ENCODE measurements around the gene GPC5. TPM values are rescaled to one million over a fixed set of nuclear protein-coding genes. Genes with fewer than 3 reads are reported as not detected.

The GPC5 gene
- total RNA-seq, 1 experiment from 2014 or later, result 0.15 TPM

- Histone ChIP-seq H4K8ac (replicated peaks; ENCODE audit: insufficient read length, low read depth, low read length) (no peak overlapping the region), H3K23me2 (ENCODE audit: insufficient read length, low read depth, low read length, poor library complexity, severe bottlenecking) (no peaks in the 10 kb centered on the region), H3T11ph (ENCODE audit: low read length) (no peak overlapping the region), H3K14ac (ENCODE audit: insufficient read depth, low read length) (no peak overlapping the region), H3K56ac (ENCODE audit: insufficient read length, low read depth, low read length) (no peak overlapping the region), H3K4me1 (ENCODE audit: insufficient read depth, low read length) (no peaks in the 10 kb centered on the region), H3K23ac (ENCODE audit: insufficient read length, low read depth, low read length) (no peak overlapping the region), H3K4me2 (ENCODE audit: insufficient read depth, insufficient read length, low read length) (no peak overlapping the region), H4K5ac (ENCODE audit: insufficient read length, low read depth, low read length) (no peak overlapping the region), H2BK20ac (ENCODE audit: low read depth, low read length, poor library complexity, severe bottlenecking) (no peak overlapping the region), H3K9me3 (ENCODE audit: control insufficient read depth, low read depth, low read length) (no peaks in the 10 kb centered on the region), H2BK120ac (ENCODE audit: low read depth, low read length, poor library complexity, severe bottlenecking) (no peak overlapping the region), H4K91ac (ENCODE audit: insufficient read length, low read depth, low read length) (no peak overlapping the region), H4K20me1 (ENCODE audit: control insufficient read depth, insufficient read depth, insufficient read length) (no peaks in the 10 kb centered on the region), H2BK5ac (ENCODE audit: insufficient read length, low read length) (no peak overlapping the region), H2AFZ (ENCODE audit: low read length) (no peak overlapping the region), H2BK15ac (ENCODE audit: low read depth, low read length) (no peak overlapping the region), H2BK12ac (ENCODE audit: insufficient read length, low read depth, low read length) (no peak overlapping the region), H2AK5ac (ENCODE audit: insufficient read length, low read length) (no peak overlapping the region), H3K18ac (ENCODE audit: insufficient read length, low read depth, low read length) (no peak overlapping the region), H3K79me2 (ENCODE audit: insufficient read depth, low read length) (no peaks in the 10 kb centered on the region), H3K79me1 (ENCODE audit: insufficient read depth, low read depth, low read length, poor library complexity, severe bottlenecking) (no peaks in the 10 kb centered on the region), H3K27ac (ENCODE audit: insufficient read length, low read depth, low read length) (no peak overlapping the region), H3K9ac (ENCODE audit: extremely low read depth, insufficient read length, low read length) (no peak overlapping the region), H3K27me3 (ENCODE audit: insufficient read depth, low read length) (no peaks in the 10 kb centered on the region), H3K4ac (ENCODE audit: low read depth, low read length) (no peak overlapping the region)
- H3K27me3 Mint-ChIP-seq (ENCODE audit: low read depth), result no peaks in the 10 kb centered on the region; the same call in 1 of the 2 replicates
- WGBS (ENCODE audit: extremely low coverage, insufficient read length, low lambda C conversion rate), result no CpG with 5 or more reads among the region's 7 CpGs
- H3K4me1 Mint-ChIP-seq, result no peaks in the 10 kb centered on the region
- no peaks in the 10 kb centered on the region for H3K36me3 Mint-ChIP-seq (ENCODE audit: insufficient read depth in 1 of 3, low read depth in 3 of 3)
- no peak overlapping the region for H3K4me3 Mint-ChIP-seq
- H3K9me3 Mint-ChIP-seq, result no peaks in the 10 kb centered on the region
- no peak for DNase-seq
- TF ChIP-seq CTCF (conservative IDR thresholded peaks at IDR 0.05), result no peak
- no peak overlapping the region for H3K27ac Mint-ChIP-seq
Measured at GRCh38 chr13:92656648-92657047, 1258.2 kb downstream of the GPC5 start.

Measured in H9 (cell line).